GM21526 (cell line): ENCODE data around the gene BRD2.

Experiments used
- ATAC-seq: cut with Tn5 transposase; IDR thresholded peaks from one replicate; pipeline ENCODE4 v1.9.1; 2021; ENCODE audit warnings: moderate library complexity; ENCODE audit not compliant: unreplicated experiment, low FRiP score

The BRD2 gene

GRCh38 chr6:32971242-32971580 lies 2.8 kb downstream of the BRD2 start:
- ATAC-seq, result no peak

- ATAC-seq, result peak; percentile 41
Observed at GRCh38 chr6:32971581-32972352, 3.4 kb downstream of the BRD2 start.

DNA sequence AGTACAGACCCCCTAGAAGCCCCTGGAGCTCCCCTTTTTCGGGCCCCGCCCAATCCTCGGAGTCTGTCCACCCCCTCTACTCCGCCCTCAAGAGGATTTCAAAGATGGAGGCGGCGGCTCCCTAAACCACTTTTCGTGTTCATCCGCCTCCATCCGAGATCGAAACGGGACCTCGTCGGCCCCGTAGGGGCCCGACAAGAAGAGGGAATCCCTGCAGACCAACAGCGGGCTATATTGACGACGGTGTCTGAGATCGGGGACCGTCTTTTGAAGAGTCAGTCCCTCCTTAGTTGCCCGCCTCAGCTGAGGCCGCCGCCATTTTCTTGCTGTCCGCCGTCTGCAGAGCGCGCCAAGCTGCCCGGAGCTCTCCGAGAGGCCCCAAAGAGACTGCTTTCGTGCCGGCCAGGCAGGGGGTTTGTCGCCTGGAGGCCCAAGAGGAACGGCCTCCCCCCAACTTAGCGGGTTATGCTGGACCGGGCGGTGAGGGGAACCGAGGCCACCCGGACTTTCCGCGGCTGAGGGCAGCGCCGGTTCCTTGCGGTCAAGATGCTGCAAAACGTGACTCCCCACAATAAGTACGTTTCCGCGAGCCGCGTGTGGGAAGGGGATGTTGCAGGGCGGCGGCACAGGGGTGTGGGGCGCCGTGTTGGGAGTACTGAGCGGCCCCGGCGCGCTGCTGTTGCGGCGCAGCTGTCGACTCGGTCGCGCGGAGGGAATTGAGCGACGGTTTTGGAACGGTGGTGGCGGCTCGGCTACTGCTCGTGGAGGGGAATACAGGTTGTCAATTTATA lies 4.2 kb downstream of the BRD2 start:
- ATAC-seq, result no peak

GRCh38 chr6:32973144-32974015 lies 5.0 kb downstream of the BRD2 start:
- no peak for ATAC-seq

DNA sequence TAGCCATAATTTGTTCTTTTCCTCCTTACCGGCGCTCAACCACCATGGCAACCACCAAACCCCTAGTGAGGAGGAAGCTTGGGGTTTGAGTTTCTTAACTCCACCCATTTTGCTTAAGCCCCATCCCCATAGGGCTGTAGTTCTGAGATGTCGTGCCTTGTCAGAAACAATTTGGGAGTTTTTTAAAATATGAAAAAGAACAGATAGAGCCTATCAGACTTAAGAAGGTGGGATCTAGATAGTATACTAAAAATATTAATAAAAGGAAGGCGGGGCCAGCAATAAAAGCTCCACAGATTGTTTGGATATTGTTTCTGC lies 5.6 kb downstream of the BRD2 start:
- no peak for ATAC-seq

DNA sequence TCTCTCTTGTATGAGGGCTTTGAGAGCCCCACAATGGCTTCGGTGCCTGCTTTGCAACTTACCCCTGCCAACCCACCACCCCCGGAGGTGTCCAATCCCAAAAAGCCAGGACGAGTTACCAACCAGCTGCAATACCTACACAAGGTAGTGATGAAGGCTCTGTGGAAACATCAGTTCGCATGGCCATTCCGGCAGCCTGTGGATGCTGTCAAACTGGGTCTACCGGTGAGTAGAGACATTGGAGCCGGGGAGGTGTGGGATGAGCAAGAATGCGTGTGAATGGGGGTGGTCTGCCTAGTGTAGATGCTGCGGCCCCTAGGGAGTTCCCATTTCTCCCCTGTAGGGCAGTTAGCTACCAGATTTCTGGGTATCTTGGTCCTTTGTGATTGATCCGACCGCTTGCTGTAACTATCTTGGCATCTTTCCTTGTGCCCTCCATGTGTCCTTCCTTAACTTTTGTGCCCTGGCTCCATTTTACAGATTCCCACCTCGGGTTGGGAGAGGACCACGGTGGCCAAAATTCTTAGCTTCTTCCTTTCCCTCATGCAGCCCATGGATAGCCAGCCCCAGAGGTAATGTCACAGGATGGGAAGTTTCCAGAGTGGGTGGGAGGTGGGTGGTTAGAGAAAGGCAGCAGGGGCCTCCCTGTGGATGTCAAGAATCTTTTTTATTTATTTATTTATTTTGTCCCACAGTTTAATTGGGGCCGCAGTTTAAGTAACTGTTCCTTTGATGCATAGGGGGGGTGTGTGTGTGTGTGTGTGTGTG lies 6.3 kb downstream of the BRD2 start:
- ATAC-seq, result no peak

DNA sequence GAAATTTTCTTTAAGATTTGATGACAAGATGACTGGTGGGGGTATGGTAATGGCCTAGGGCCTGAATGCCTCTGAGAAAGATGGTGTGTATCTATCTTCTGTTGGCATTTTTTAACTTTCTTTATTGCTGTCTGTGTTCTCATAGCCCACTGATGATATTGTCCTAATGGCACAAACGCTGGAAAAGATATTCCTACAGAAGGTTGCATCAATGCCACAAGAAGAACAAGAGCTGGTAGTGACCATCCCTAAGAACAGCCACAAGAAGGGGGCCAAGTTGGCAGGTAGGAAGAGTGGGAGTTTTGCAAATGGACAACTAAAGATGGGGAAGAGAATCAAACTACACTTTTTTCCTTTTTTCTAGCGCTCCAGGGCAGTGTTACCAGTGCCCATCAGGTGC lies 7.5 kb downstream of the BRD2 start:
- ATAC-seq, result no peak

- no peak for ATAC-seq
Observed at GRCh38 chr6:32976334-32977069, 8.1 kb downstream of the BRD2 start.

DNA sequence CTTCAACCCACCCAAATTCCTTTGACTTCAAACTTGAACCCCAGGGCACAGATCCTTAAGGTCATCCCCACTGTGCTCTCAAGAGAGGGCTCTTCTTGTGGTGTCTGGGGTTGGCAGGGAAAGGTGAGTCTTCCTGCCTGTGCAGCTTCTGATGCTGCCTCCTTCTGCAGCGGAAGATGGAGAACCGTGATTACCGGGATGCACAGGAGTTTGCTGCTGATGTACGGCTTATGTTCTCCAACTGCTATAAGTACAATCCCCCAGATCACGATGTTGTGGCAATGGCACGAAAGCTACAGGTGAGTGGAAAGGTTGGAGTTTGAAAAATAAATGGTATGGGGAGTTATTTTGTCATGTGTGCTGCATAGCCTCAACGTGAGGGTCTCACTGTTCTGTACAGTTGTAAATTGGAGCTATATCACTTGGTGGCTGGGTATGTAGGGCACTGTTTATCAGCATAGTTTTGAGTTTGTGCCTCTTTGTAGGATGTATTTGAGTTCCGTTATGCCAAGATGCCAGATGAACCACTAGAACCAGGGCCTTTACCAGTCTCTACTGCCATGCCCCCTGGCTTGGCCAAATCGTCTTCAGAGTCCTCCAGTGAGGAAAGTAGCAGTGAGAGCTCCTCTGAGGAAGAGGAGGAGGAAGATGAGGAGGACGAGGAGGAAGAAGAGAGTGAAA lies 9.0 kb downstream of the BRD2 start:
- ATAC-seq, result no peak

GRCh38 chr6:32977953-32978324 lies 9.5 kb downstream of the BRD2 start:
- ATAC-seq, result no peak

- no peak for ATAC-seq
Observed at GRCh38 chr6:32979720-32980487, 11.5 kb downstream of the BRD2 start.

DNA sequence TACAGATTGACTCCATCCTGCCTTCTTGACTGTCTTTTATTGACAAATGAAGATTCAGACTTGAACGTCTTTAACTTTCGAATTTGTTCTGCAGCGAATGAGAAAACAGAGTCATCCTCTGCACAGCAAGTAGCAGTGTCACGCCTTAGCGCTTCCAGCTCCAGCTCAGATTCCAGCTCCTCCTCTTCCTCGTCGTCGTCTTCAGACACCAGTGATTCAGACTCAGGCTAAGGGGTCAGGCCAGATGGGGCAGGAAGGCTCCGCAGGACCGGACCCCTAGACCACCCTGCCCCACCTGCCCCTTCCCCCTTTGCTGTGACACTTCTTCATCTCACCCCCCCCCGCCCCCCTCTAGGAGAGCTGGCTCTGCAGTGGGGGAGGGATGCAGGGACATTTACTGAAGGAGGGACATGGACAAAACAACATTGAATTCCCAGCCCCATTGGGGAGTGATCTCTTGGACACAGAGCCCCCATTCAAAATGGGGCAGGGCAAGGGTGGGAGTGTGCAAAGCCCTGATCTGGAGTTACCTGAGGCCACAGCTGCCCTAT lies 12.2 kb downstream of the BRD2 start:
- ATAC-seq, result no peak

DNA sequence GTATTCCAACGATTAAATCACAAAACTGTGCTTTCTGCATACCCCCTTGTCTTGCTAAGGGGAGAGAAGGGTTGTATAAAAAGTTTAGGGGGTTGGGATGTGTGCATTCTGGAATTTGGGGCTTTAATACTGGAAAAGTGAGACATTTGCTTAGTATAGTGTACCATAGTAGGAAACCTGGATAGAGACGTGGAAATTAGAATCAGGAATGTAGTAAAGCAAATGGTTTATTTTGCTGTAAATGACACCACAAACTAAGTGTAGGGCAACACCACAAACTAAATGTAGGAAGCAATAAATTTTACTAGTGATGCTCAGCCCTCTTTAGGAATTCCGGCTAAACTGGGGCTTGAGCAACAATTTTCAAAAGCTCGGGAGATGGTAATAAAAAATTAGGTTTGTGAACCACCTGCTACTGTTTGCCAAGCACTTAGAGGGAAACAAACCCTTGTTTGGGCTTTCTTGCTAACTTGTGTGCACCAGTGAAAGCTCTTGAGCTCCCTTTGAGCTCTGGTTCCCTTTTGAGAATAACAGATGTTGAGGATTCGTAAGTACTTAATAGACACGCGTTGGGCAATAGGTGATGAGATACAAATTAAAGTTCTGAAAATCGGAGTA lies 13.8 kb downstream of the BRD2 start:
- no peak for ATAC-seq

DNA sequence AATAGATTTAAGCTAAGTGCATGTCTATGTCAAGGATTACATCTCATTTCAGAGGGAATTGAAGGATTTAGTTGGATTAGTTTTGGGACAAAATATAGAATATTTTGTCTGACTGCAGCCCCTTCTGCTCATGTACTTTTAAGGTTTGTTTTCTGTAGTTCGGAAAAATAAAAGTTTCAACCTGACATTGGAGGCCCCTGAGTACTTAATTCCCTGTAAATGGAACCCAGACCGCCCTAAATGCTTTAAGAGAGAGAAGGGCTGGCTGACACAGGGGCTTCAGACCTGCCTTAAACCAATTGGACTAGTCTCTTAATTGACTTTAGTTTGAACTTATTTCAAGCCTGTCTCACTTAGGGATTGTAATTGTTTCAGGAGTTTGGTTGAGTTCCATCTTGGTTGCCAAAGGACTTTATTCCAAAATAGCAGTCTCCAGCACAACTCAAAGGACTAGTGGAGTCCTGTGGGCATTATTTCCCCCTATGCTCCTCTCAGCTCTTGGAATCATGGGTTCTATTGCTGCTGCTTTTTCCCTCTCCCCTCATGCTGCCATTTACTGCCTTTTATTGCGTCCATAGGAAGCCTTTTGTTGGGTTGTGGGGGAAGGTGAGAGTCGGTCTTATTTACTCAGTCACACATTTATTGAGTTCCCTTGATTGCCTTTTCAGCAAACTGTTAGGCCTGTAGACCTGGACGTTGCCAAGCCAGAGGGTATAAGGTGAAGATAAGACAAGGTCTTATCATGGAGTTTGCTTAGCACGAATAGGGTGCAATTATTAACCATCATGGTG lies 14.5 kb downstream of the BRD2 start:
- ATAC-seq, result no peak

GRCh38 chr6:32983493-32983848 lies 15.1 kb downstream of the BRD2 start:
- no peak for ATAC-seq

- ATAC-seq, result no peak
Observed at GRCh38 chr6:32983964-32984621, 15.7 kb downstream of the BRD2 start.
